Kidney (tissue), 14 donors: ENCODE measurements around the gene DAND5. TPM values are rescaled to one million over a fixed set of nuclear protein-coding genes. Genes with fewer than 3 reads are reported as not detected.
A peak's percentile ranks its signal among the peaks of the same experiment; 100 is the strongest.

Experiments used
- DNase-seq, 5 donors: peaks; one replicate each; pipeline ENCODE4 v3.0.0-alpha.2; 2013 to 2020
- FAIRE-seq: peaks from 2 replicates; lab custom pipeline; 2012; peaks lifted over from hg19 to GRCh38; lab: Jason Lieb, UNC
- H3K27ac ChIP-seq, 2 donors: one replicate each; pipeline ENCODE4 v1.7.0; 2013; ENCODE audit warnings: low read depth in 2 of 2, low read length in 2 of 2, inconsistent platforms in 1 of 2
- H3K27me3 ChIP-seq: one replicate; pipeline ENCODE4 v1.7.1; 2013; ENCODE audit warnings: low read length, inconsistent platforms; ENCODE audit not compliant: control insufficient read depth, insufficient read depth
- H3K36me3 ChIP-seq, 3 donors: one replicate each; pipeline versions ENCODE4 v1.7.0 to v1.7.1; 2013; ENCODE audit warnings: low read length in 3 of 3, control low read depth in 1 of 3, inconsistent platforms in 1 of 3; ENCODE audit not compliant: insufficient read depth in 3 of 3, control insufficient read depth in 2 of 3
- H3K4me1 ChIP-seq, 3 donors: one replicate each; pipeline versions ENCODE4 v1.7.0 to v1.7.1; 2013; ENCODE audit warnings: low read length in 3 of 3, inconsistent platforms in 1 of 3, low read depth in 1 of 3; ENCODE audit not compliant: control insufficient read depth in 2 of 3, insufficient read depth in 2 of 3
- H3K4me3 ChIP-seq, 3 donors: one replicate each; pipeline versions ENCODE4 v1.7.0 to v1.8.1; 2013; ENCODE audit warnings: low read length in 3 of 3, control low read depth in 1 of 3, inconsistent platforms in 1 of 3
- H3K9ac ChIP-seq, 3 donors: one replicate each; pipeline versions ENCODE4 v1.7.0 to v1.7.1; 2013; ENCODE audit warnings: low read length in 3 of 3, control low read depth in 1 of 3, inconsistent platforms in 1 of 3
- H3K9me3 ChIP-seq, 3 donors: one replicate each; pipeline versions ENCODE4 v1.7.0 to v1.7.1; 2013; ENCODE audit warnings: low read length in 3 of 3, control low read depth in 1 of 3, inconsistent platforms in 1 of 3; ENCODE audit not compliant: control insufficient read depth in 2 of 3, insufficient read depth in 1 of 3
- CTCF ChIP-seq: IDR thresholded peaks from 3 replicates; pipeline ENCODE4 v1.5.1; 2012; ENCODE audit warnings: mild to moderate bottlenecking, moderate library complexity, borderline replicate concordance; ENCODE audit not compliant: insufficient read depth; ENCODE audit errors: extremely low read depth
- intact Hi-C: fragments of 100-400 bp; cut with DNase I; formaldehyde crosslinking; loops from one replicate; pipeline ENCODE4 v1.11.1; 2022
- polyA plus RNA-seq: library from polyadenylated mRNA; stranded (reverse); fragments of 350-450 nt; fragmentation: Illumina TruSeq; extraction: RNeasy Lipid Tissue Mini Kit (QIAGEN cat#74804); gene quantifications from one replicate; pipeline ENCODE4 v1.2.3, GENCODE V29; 2014; ENCODE audit warnings: low read depth, low replicate concordance; ENCODE audit not compliant: insufficient read depth
- total RNA-seq: library from RNA; stranded (reverse); fragmentation: NEBNext Ultra II Directional; extraction: Animal tissue kit (Norgen Biotek cat#: 25700); gene quantifications from one replicate; pipeline ENCODE4 v1.2.1, GENCODE V29; 2021
- donor health status: control.
- donor health status: control.
- donor health status: control.
- donor health status: control.
- donor health status: control.
- donor health status: DM: yes; HTN: yes; CAD: no.
- donor health status: Normal renal cell carcinoma (clear cell type).

DAND5 gene
- total and polyA plus RNA-seq, 2 donors from 2014 or later: not detected

GRCh38 chr19:13018035-13018914 lies 48.9 kb downstream of the DAND5 start:
- Histone ChIP-seq H3K27me3 (peaks cover 49% of the 10 kb centered on the region), H3K4me1 (peaks cover 0 to 10% (median 0%) of the 10 kb centered on the region in 3 donors), H3K9ac (peak overlapping the region in 1 of 3 donors; percentile 6), H3K36me3 (no peaks in the 10 kb centered on the region), H3K27ac (peak overlapping the region; percentile 23 to 25), H3K4me3 (no peak overlapping the region), H3K9me3 (no peaks in the 10 kb centered on the region)
- no peak for TF ChIP-seq CTCF
- intact Hi-C loops: no loop called here
- FAIRE-seq (no peak), DNase-seq (peak in 1 of 5 donors; percentile 69)

GRCh38 chr19:13019332-13019731 lies 50.0 kb downstream of the DAND5 start:
- TF ChIP-seq CTCF: no peak

GRCh38 chr19:13020002-13020414 lies 50.6 kb downstream of the DAND5 start:
- FAIRE-seq (no peak), DNase-seq (no peak)
- no peak for TF ChIP-seq CTCF
- H3K9ac ChIP-seq: no peak overlapping the region
- no peak overlapping the region for H3K27ac ChIP-seq
- no peaks in the 10 kb centered on the region for H3K9me3 ChIP-seq
- peaks cover 50% of the 10 kb centered on the region for H3K27me3 ChIP-seq
- no peaks in the 10 kb centered on the region for H3K36me3 ChIP-seq
- peaks cover 0 to 18% (median 4%) of the 10 kb centered on the region in 3 donors for H3K4me1 ChIP-seq
- H3K4me3 ChIP-seq: no peak overlapping the region
- intact Hi-C loops: no loop called here

More at GRCh38 chr19:13019332-13019731, 50.0 kb downstream of the DAND5 start:
- FAIRE-seq: no peak
- Histone ChIP-seq H3K9me3 (no peaks in the 10 kb centered on the region), H3K27me3 (peaks cover 50% of the 10 kb centered on the region), H3K4me3 (no peak overlapping the region), H3K9ac (no peak overlapping the region), H3K27ac (no peak overlapping the region), H3K4me1 (peaks cover 0 to 12% (median 4%) of the 10 kb centered on the region in 3 donors), H3K36me3 (no peaks in the 10 kb centered on the region)
- intact Hi-C loops: no loop called here
- no peak for DNase-seq
